H1 (cell line): ENCODE data around the gene NEDD4L. TPM values are rescaled to one million over a fixed set of nuclear protein-coding genes. Genes with fewer than 3 reads are reported as not detected.

Experiments
- CTCF ChIA-PET: fragments of 300-600 bp; sonication (Branson Sonifier 250); formaldehyde crosslinking; loops from one replicate; lab custom pipeline; 2021; ENCODE audit not compliant: partially characterized antibody; lab: Charles Lee
- POLR2A ChIA-PET: fragments of 300-600 bp; sonication (Branson Sonifier 250); formaldehyde crosslinking; loops from one replicate; lab custom pipeline; 2021; ENCODE audit warnings: inconsistent platforms; ENCODE audit not compliant: partially characterized antibody; lab: Charles Lee
- DNase-seq, 2 experiments: peaks; one replicate each; pipeline versions ENCODE4 v3.0.0 to v3.0.0-alpha.2; 2010 to 2022; ENCODE audit warnings: low spot score in 2 of 2, low read depth in 1 of 2, mixed read lengths in 1 of 2
- FAIRE-seq: peaks from 2 replicates; lab custom pipeline; 2011; peaks lifted over from hg19 to GRCh38; lab: Jason Lieb, UNC
- H2AFZ ChIP-seq: 2 replicates; pipeline ENCODE4 v1.8.1; 2012; ENCODE audit warnings: low read length, inconsistent platforms
- H2AK5ac ChIP-seq: 2 replicates; pipeline ENCODE4 v1.6.1; 2013; ENCODE audit warnings: low read depth, low read length
- H2BK120ac ChIP-seq: replicated peaks from 2 replicates; pipeline ENCODE3; 2013; ENCODE audit warnings: low read depth, low read length, inconsistent platforms
- H2BK12ac ChIP-seq: 2 replicates; pipeline ENCODE4 v1.6.1; 2013; ENCODE audit warnings: low read depth, low read length
- H2BK15ac ChIP-seq: 2 replicates; pipeline ENCODE4 v1.6.1; 2013; ENCODE audit warnings: low read length
- H2BK20ac ChIP-seq: 2 replicates; pipeline ENCODE4 v1.6.1; 2013; ENCODE audit warnings: low read length
- H2BK5ac ChIP-seq: 2 replicates; pipeline ENCODE4 v1.6.1; 2013; ENCODE audit warnings: low read depth, low read length
- H3K14ac ChIP-seq: 2 replicates; pipeline ENCODE4 v1.6.1; 2013; ENCODE audit warnings: inconsistent platforms; ENCODE audit not compliant: insufficient read length
- H3K18ac ChIP-seq: 2 replicates; pipeline ENCODE4 v1.6.1; 2013; ENCODE audit warnings: low read length; ENCODE audit errors: extremely low read depth
- H3K23ac ChIP-seq: 2 replicates; pipeline ENCODE4 v1.6.1; 2013; ENCODE audit warnings: inconsistent platforms; ENCODE audit not compliant: insufficient read length
- H3K23me2 ChIP-seq: 2 replicates; pipeline ENCODE4 v1.6.1; 2013; ENCODE audit warnings: low read depth, low read length
- H3K27ac ChIP-seq: 2 replicates; pipeline ENCODE4 v1.6.1; 2011; ENCODE audit warnings: low read depth, low read length, inconsistent platforms
- H3K27me3 ChIP-seq, 4 experiments: replicated peaks in 1 of 4; 1 replicate in 1 of 4; 2 replicates in 3 of 4; pipeline versions ENCODE4 v1.6.1 to v1.8.1; 2011 to 2013; ENCODE audit warnings: low read length in 3 of 4, mild to moderate bottlenecking in 3 of 4, inconsistent platforms in 2 of 4, mixed read lengths in 2 of 4, moderate library complexity in 1 of 4; ENCODE audit not compliant: control insufficient read depth in 3 of 4, insufficient read depth in 3 of 4; ENCODE audit errors: extremely low read depth in 1 of 4
- H3K36me3 ChIP-seq, 4 experiments: 2 replicates each; pipeline versions ENCODE4 v1.6.1 to v1.8.1; 2011 to 2013; ENCODE audit warnings: mild to moderate bottlenecking in 4 of 4, low read length in 3 of 4, moderate library complexity in 2 of 4, control low read depth in 1 of 4, inconsistent platforms in 1 of 4; ENCODE audit not compliant: insufficient read depth in 4 of 4, control insufficient read depth in 2 of 4
- H3K4ac ChIP-seq: replicated peaks from 2 replicates; pipeline ENCODE3; 2013; ENCODE audit warnings: low read length, low read depth, mixed read lengths, inconsistent platforms; ENCODE audit not compliant: insufficient read length
- H3K4me1 ChIP-seq, 4 experiments: replicated peaks in 1 of 4; 1 replicate in 1 of 4; 2 replicates in 3 of 4; pipeline versions ENCODE4 v1.6.1 to v1.8.1; 2011 to 2013; ENCODE audit warnings: low read length in 3 of 4, inconsistent platforms in 2 of 4, mixed read lengths in 1 of 4; ENCODE audit not compliant: insufficient read depth in 4 of 4, control insufficient read depth in 3 of 4
- H3K4me2 ChIP-seq, 2 experiments: 2 replicates each; pipeline versions ENCODE4 v1.6.1 to v1.8.1; 2011 to 2013; ENCODE audit warnings: low read depth in 2 of 2, low read length in 2 of 2, control low read depth in 1 of 2, inconsistent platforms in 1 of 2, mild to moderate bottlenecking in 1 of 2; ENCODE audit not compliant: insufficient read depth in 1 of 2
- H3K4me3 ChIP-seq, 4 experiments: fragments of 200-600, 300-600 bp in 1 of 4; sonication (generic), shearing (Covaris generic), sonication (Bioruptor Twin) in 1 of 4; 2 replicates each; pipeline versions ENCODE4 v1.5.1 to v1.8.1; 2011 to 2016; ENCODE audit warnings: low read length in 4 of 4, low read depth in 3 of 4, control low read depth in 2 of 4, inconsistent platforms in 2 of 4, mild to moderate bottlenecking in 2 of 4, mixed read lengths in 1 of 4, moderate library complexity in 1 of 4; ENCODE audit not compliant: insufficient read depth in 2 of 4; ENCODE audit errors: extremely low read depth in 1 of 4
- H3K56ac ChIP-seq: replicated peaks from 2 replicates; pipeline ENCODE3; 2013; ENCODE audit warnings: low read depth, mild to moderate bottlenecking, mixed read lengths, low read length, inconsistent platforms; ENCODE audit not compliant: insufficient read length
- H3K79me1 ChIP-seq: 2 replicates; pipeline ENCODE4 v1.6.1; 2013; ENCODE audit warnings: low read depth, low read length, control low read depth
- H3K79me2 ChIP-seq, 2 experiments: 2 replicates each; pipeline versions ENCODE4 v1.6.1 to v1.8.1; 2012 to 2013; ENCODE audit warnings: low read length in 2 of 2, mild to moderate bottlenecking in 2 of 2, inconsistent platforms in 1 of 2; ENCODE audit not compliant: insufficient read depth in 2 of 2, control insufficient read depth in 1 of 2
- H3K9ac ChIP-seq, 4 experiments: replicated peaks in 1 of 4; 1 replicate in 1 of 4; 2 replicates in 3 of 4; pipeline versions ENCODE4 v1.6.1 to v1.8.1; 2011 to 2013; ENCODE audit warnings: low read depth in 3 of 4, low read length in 3 of 4, control low read depth in 2 of 4, mild to moderate bottlenecking in 2 of 4, moderate library complexity in 2 of 4, inconsistent platforms in 1 of 4; ENCODE audit errors: extremely low read depth in 1 of 4
- H3K9me3 ChIP-seq, 2 experiments: 2 replicates each; pipeline versions ENCODE4 v1.6.1 to v1.8.1; 2012 to 2013; ENCODE audit warnings: mild to moderate bottlenecking in 2 of 2, moderate library complexity in 2 of 2, control low read depth in 1 of 2, inconsistent platforms in 1 of 2, low read depth in 1 of 2, low read length in 1 of 2, mixed read lengths in 1 of 2; ENCODE audit not compliant: insufficient read depth in 2 of 2
- H4K20me1 ChIP-seq, 2 experiments: replicated peaks in 1 of 2; 2 replicates each; pipeline versions ENCODE3 to v1.8.1; 2011 to 2013; ENCODE audit warnings: inconsistent platforms in 2 of 2, low read length in 2 of 2, mild to moderate bottlenecking in 1 of 2; ENCODE audit not compliant: insufficient read depth in 2 of 2, control insufficient read depth in 1 of 2
- H4K5ac ChIP-seq: 2 replicates; pipeline ENCODE4 v1.6.1; 2013; ENCODE audit warnings: low read length, low read depth, mixed read lengths, inconsistent platforms; ENCODE audit not compliant: insufficient read length
- H4K8ac ChIP-seq: 2 replicates; pipeline ENCODE4 v1.8.0; 2013; ENCODE audit warnings: mild to moderate bottlenecking, moderate library complexity, low read length, inconsistent platforms; ENCODE audit not compliant: insufficient read depth; ENCODE audit errors: extremely low read depth
- H4K91ac ChIP-seq: replicated peaks from 2 replicates; pipeline ENCODE3; 2013; ENCODE audit warnings: low read length, mixed read lengths, inconsistent platforms; ENCODE audit not compliant: insufficient read length
- ASH2L ChIP-seq: fragments of 200-600, 300-600 bp; sonication (generic); IDR thresholded peaks from one replicate; pipeline ENCODE4 v1.7.1; 2017; ENCODE audit warnings: low read length
- ATF3 ChIP-seq: IDR thresholded peaks from 2 replicates; pipeline ENCODE4 v1.6.1; 2011; ENCODE audit warnings: low read depth, mild to moderate bottlenecking, low read length; ENCODE audit not compliant: insufficient read depth
- BCL11A ChIP-seq, 2 experiments: IDR thresholded peaks; one replicate each; pipeline ENCODE4 v1.6.1; 2011; ENCODE audit warnings: low read depth in 2 of 2, low read length in 2 of 2, mild to moderate bottlenecking in 2 of 2
- CBX8 ChIP-seq: fragments of 300-800, 300-1000 bp; sonication (generic); IDR thresholded peaks from 2 replicates; pipeline ENCODE4 v1.7.1; 2016; ENCODE audit warnings: low read depth, low read length, borderline replicate concordance
- CHD1 ChIP-seq: IDR thresholded peaks from 2 replicates; pipeline ENCODE4 v1.6.1; 2012; ENCODE audit warnings: low read depth, low read length, improper control_type of control experiment
- CHD2 ChIP-seq: IDR thresholded peaks from 2 replicates; pipeline ENCODE4 v1.6.1; 2012; ENCODE audit warnings: low read length, improper control_type of control experiment
- EP300 ChIP-seq, 2 experiments: IDR thresholded peaks; 1 replicate in 1 of 2; 2 replicates in 1 of 2; pipeline ENCODE4 v1.6.1; 2011 to 2012; ENCODE audit warnings: low read depth in 2 of 2, low read length in 2 of 2, mild to moderate bottlenecking in 2 of 2, borderline replicate concordance in 1 of 2, inconsistent platforms in 1 of 2, moderate library complexity in 1 of 2
- GTF2F1 ChIP-seq: IDR thresholded peaks from 2 replicates; pipeline ENCODE4 v1.6.1; 2012; ENCODE audit warnings: low read depth, low read length, improper control_type of control experiment, borderline replicate concordance
- JUN ChIP-seq: IDR thresholded peaks from 2 replicates; pipeline ENCODE4 v1.6.1; 2011; ENCODE audit warnings: low read depth, mild to moderate bottlenecking, improper control_type of control experiment, low read length
- JUND ChIP-seq: IDR thresholded peaks from 2 replicates; pipeline ENCODE4 v1.6.1; 2011; ENCODE audit warnings: mild to moderate bottlenecking, improper control_type of control experiment, low read length
- KDM4A ChIP-seq: IDR thresholded peaks from one replicate; pipeline ENCODE4 v1.7.1; 2012; ENCODE audit warnings: low read depth, mild to moderate bottlenecking, moderate library complexity, low read length, inconsistent platforms; ENCODE audit not compliant: severe bottlenecking
- KDM5A ChIP-seq: fragments of 200-600 bp; IDR thresholded peaks from 2 replicates; pipeline ENCODE4 v1.7.1; 2012; ENCODE audit warnings: mild to moderate bottlenecking, low read length, inconsistent platforms, mixed read lengths
- POLR2A ChIP-seq, 2 experiments: IDR thresholded peaks; 1 replicate in 1 of 2; 2 replicates in 1 of 2; pipeline ENCODE4 v1.6.1; 2011; ENCODE audit warnings: low read depth in 2 of 2, low read length in 2 of 2, mild to moderate bottlenecking in 2 of 2; ENCODE audit errors: control extremely low read depth in 1 of 2
- TAF7 ChIP-seq: optimal IDR thresholded peaks from 2 replicates; pipeline ENCODE3; 2011; ENCODE audit warnings: low read depth, mild to moderate bottlenecking, inconsistent platforms, low read length, moderate library complexity, borderline replicate concordance
- YY1 ChIP-seq: IDR thresholded peaks from 2 replicates; pipeline ENCODE4 v1.6.1; 2011; ENCODE audit warnings: low read depth, mild to moderate bottlenecking, low read length
- WGBS, 2 experiments: shearing (Covaris generic) in 1 of 2; methylation state at CpG; one replicate each; pipeline versions ENCODE4 v1.1.6 to v1.1.7; 2013 to 2015; ENCODE audit warnings: low lambda C conversion rate in 2 of 2, mixed read lengths in 2 of 2, inconsistent platforms in 1 of 2, low coverage in 1 of 2, missing lambda C conversion rate in 1 of 2; ENCODE audit not compliant: insufficient replicate concordance in 2 of 2, insufficient coverage in 1 of 2, insufficient read length in 1 of 2; ENCODE audit errors: extremely low coverage in 1 of 2, missing lambda C conversion rate in 1 of 2; 5-methylcytosine and 5-hydroxymethylcytosine counted together
- polyA plus RNA-seq, 7 experiments: library from polyadenylated mRNA; depleted of rRNA in 3 of 7; stranded (reverse) in 5 of 7; unstranded in 2 of 7; fragments of >200 nt in 5 of 7; fragments of 200-250 nt in 2 of 7; gene quantifications; 1 replicate in 5 of 7; 2 replicates in 1 of 7; 4 replicates in 1 of 7; pipeline versions ENCODE4 v1.2.1 to v1.2.3, GENCODE V29; 2011 to 2013; ENCODE audit warnings: missing spikeins in 2 of 7, mixed read lengths in 2 of 7
- total RNA-seq: library from RNA; stranded (reverse); fragmentation: NEBNext Ultra II Directional; extraction: Animal tissue kit (Norgen Biotek cat#: 25700); gene quantifications from 2 replicates; pipeline ENCODE4 v1.2.1, GENCODE V29; 2021

NEDD4L gene
- total and polyA plus RNA-seq, 2 of the 8 experiments (the other 6 are each of a cell fraction or from before 2014, with no cell fraction given) = 37.3 to 69.8 TPM

- H3K36me3 ChIP-seq = peaks cover 0 to 9% (median 0%) of the 10 kb centered on the region in 4 experiments; a peak in 2 of 8 replicates
- DNase-seq = no peak
- no peak overlapping the region for H4K8ac ChIP-seq
- ChIA-PET CTCF (interaction anchor here (0.6 to 2.9 kb wide), 7 partner anchors 9 to 159 kb away, joined by 3 to 13 read pairs (median 3); no protein-coding TSS in a partner anchor), POLR2A (no interaction called here)
- no peak overlapping the region for H2BK20ac ChIP-seq
- H3K79me1 ChIP-seq = no peaks in the 10 kb centered on the region
- no peak overlapping the region for H2BK12ac ChIP-seq
- H4K91ac ChIP-seq = no peak overlapping the region
- H2AK5ac ChIP-seq = no peak overlapping the region
- H2AFZ ChIP-seq = no peak overlapping the region
- 86% methylated on average over 5 of the region's 5 CpGs; no CpG with 5 or more reads in 1 of the 2 experiments for WGBS, 2 experiments
- no peaks in the 10 kb centered on the region for H3K9me3 ChIP-seq
- H3K4me1 ChIP-seq = peaks cover 10 to 43% (median 32%) of the 10 kb centered on the region in 4 experiments
- peak overlapping the region in 1 of 2 experiments; percentile 53; a peak in 1 of 4 replicates for H3K4me2 ChIP-seq
- H4K20me1 ChIP-seq = no peaks in the 10 kb centered on the region
- no peak overlapping the region for H2BK15ac ChIP-seq
- no peak overlapping the region for H3K4ac ChIP-seq
- no peak overlapping the region for H3K9ac ChIP-seq
- H3K4me3 ChIP-seq = no peak overlapping the region
- no peak overlapping the region for H3K23ac ChIP-seq
- no peak overlapping the region for H3K14ac ChIP-seq
- no peak for FAIRE-seq
- 0 out of 2 replicates have a peak overlapping the region, but pooled peaks have one; percentile 7 for H3K18ac ChIP-seq
- H3K27ac ChIP-seq = no peak overlapping the region
- H3K79me2 ChIP-seq = no peaks in the 10 kb centered on the region
- no peak overlapping the region for H3K56ac ChIP-seq
- no peaks in the 10 kb centered on the region for H3K27me3 ChIP-seq
- H2BK5ac ChIP-seq = no peak overlapping the region
- no peak overlapping the region for H2BK120ac ChIP-seq
- H3K23me2 ChIP-seq = no peaks in the 10 kb centered on the region; the same call in 1 of the 2 replicates
- H4K5ac ChIP-seq = no peak overlapping the region
- TF ChIP-seq EP300 (IDR thresholded peaks at IDR 0.05; ENCODE audit: borderline replicate concordance in 1 of 2, low read depth in 2 of 2, low read length in 2 of 2) = no peak
- TF ChIP-seq YY1 = no peak
- TF ChIP-seq GTF2F1 = no peak
- TF ChIP-seq BCL11A (IDR thresholded peaks at IDR 0.05; ENCODE audit: low read depth in 2 of 2, low read length in 2 of 2) = no peak
- TF ChIP-seq JUND = no peak
- TF ChIP-seq ATF3 = no peak
- no peak for TF ChIP-seq TAF7
- no peak for TF ChIP-seq CHD1
- TF ChIP-seq JUN = no peak
- no peak for TF ChIP-seq ASH2L
- no peak for TF ChIP-seq CBX8
- TF ChIP-seq KDM4A = no peak
- no peak for TF ChIP-seq KDM5A
- no peak for TF ChIP-seq CHD2
- no peak for TF ChIP-seq POLR2A (IDR thresholded peaks at IDR 0.05; ENCODE audit: control extremely low read depth in 1 of 2, low read depth in 2 of 2, low read length in 2 of 2)
These were observed 293.7 kb downstream of the NEDD4L start for GRCh38 chr18:58337686-58338085.
